Heart left ventricle (tissue), 16 donors: ENCODE results near the gene SLC35G6. TPM values are rescaled to one million over a fixed set of nuclear protein-coding genes. Genes with fewer than 3 reads are reported as not detected.

ENCODE experiments used
- ATAC-seq, 4 donors: fragments of 200-7000 bp; cut with Tn5 transposase; one replicate each; pipeline ENCODE4 v1.9.1; 2020 to 2022; ENCODE audit warnings: moderate library complexity in 4 of 4, mild to moderate bottlenecking in 3 of 4, moderate number of reproducible peaks in 1 of 4
- DNase-seq, 5 donors: peaks; one replicate each; pipeline ENCODE4 v3.0.0-alpha.2; 2020
- H3K27ac ChIP-seq, 12 donors: fragments of 200-600 bp; sonication (generic) in 4 of 12; one replicate each; pipeline versions ENCODE4 v1.5.0 to v1.8.0; 2016 to 2022; ENCODE audit warnings: mild to moderate bottlenecking in 2 of 12
- H3K27me3 ChIP-seq, 9 donors: fragments of 200-600 bp; sonication (generic) in 2 of 9; one replicate each; pipeline versions ENCODE4 v1.5.1 to v1.8.0; 2016 to 2022; ENCODE audit warnings: mild to moderate bottlenecking in 3 of 9
- H3K36me3 ChIP-seq, 9 donors: fragments of 200-600 bp; sonication (generic) in 2 of 9; one replicate each; pipeline versions ENCODE4 v1.5.0 to v1.8.0; 2018 to 2022; ENCODE audit warnings: mild to moderate bottlenecking in 2 of 9
- H3K4me1 ChIP-seq, 12 donors: fragments of 200-600 bp; sonication (generic) in 4 of 12; one replicate each; pipeline versions ENCODE4 v1.5.0 to v1.8.0; 2016 to 2022; ENCODE audit warnings: mild to moderate bottlenecking in 3 of 12
- H3K4me3 ChIP-seq, 12 donors: fragments of 200-600 bp; sonication (generic) in 4 of 12; one replicate each; pipeline versions ENCODE4 v1.5.0 to v1.8.0; 2017 to 2022; ENCODE audit warnings: mild to moderate bottlenecking in 9 of 12, moderate library complexity in 4 of 12
- H3K9me3 ChIP-seq, 12 donors: fragments of 200-600 bp; sonication (generic) in 4 of 12; one replicate each; pipeline versions ENCODE4 v1.5.0 to v1.8.0; 2016 to 2022; ENCODE audit warnings: mild to moderate bottlenecking in 1 of 12
- CTCF ChIP-seq, 12 donors: fragments of 200-600 bp; sonication (generic) in 4 of 12; IDR thresholded peaks; one replicate each; pipeline versions ENCODE4 v1.5.0 to v1.8.0; 2018 to 2022; ENCODE audit warnings: antibody characterized with exemption in 12 of 12, mild to moderate bottlenecking in 5 of 12
- POLR2A ChIP-seq, 2 donors: fragments of 450-650 bp; IDR thresholded peaks; one replicate each; pipeline ENCODE4 v1.6.1; 2017; ENCODE audit warnings: antibody characterized with exemption in 2 of 2, mild to moderate bottlenecking in 2 of 2, moderate library complexity in 2 of 2
- WGBS, 4 donors: extraction: QIAGEN DNeasy Blood & Tissue Kit in 2 of 4; methylation state at CpG; one replicate each; pipeline versions ENCODE4 v1.1.5 to v1.1.7; 2013 to 2018; 5-methylcytosine and 5-hydroxymethylcytosine counted together
- intact Hi-C, 10 donors: fragments of 100-400 bp; cut with DNase I; formaldehyde crosslinking; loops; one replicate each; pipeline versions ENCODE4 v1.11.1 to v1.14.2; 2022
- polyA plus RNA-seq, 2 donors: library from polyadenylated mRNA; stranded (reverse); fragments of 200-250 nt; gene quantifications; one replicate each; pipeline ENCODE4 v1.2.3, GENCODE V29; 2013
- total RNA-seq, 9 donors: library from RNA; depleted of rRNA in 2 of 9; stranded (reverse); fragments of >200 nt in 2 of 9; fragmentation: NEBNext Ultra II Directional in 3 of 9; extraction: Animal tissue kit (Norgen Biotek cat#: 25700) in 3 of 9; gene quantifications; one replicate each; pipeline versions ENCODE4 v1.1.0 to v1.2.4, GENCODE V29; 2016 to 2023
- donor health status: ischemic (EF 13 %, LVEDD 7.1; RV severe dilation, severe dysfunction).
- donor health status: healthy with polysubstance abuse.
- donor health status: DM: no; HTN: yes; CAD: no.
- donor health status: DM: no; HTN: no; CAD: no.
- donor health status: ischemic (EF 25% LVEDD 6.9; RV normal size, moderate dysfunction).
- donor health status: ischemic (EF 25% LVEDD 5.7; RV mildly dilated, moderate dysfunction).
- donor health status: healthy.
- donor health status: DM: yes; HTN: yes; CAD: no.
- donor health status: ischemic (EF 35%, LVEDD 5.7; RV mildly dilated, moderate dysfunction).
- donor health status: nonischemic (EF 11% LVEDD 7.7; RV severe dilation, severe dysfunction).
- donor health status: DM: yes; HTN: yes; CAD: no.
- donor health status: PGD.
- donor health status: ischemic (EF 29% LVEDD 5.4; RV normal size, mild dysfunction).
- donor health status: nonischemic (EF 23%, LVEDD 6.1; RV moderate dilation, normal function).

The SLC35G6 gene
- total and polyA plus RNA-seq, 11 donors = 0.08 TPM; not detected in 10

DNA sequence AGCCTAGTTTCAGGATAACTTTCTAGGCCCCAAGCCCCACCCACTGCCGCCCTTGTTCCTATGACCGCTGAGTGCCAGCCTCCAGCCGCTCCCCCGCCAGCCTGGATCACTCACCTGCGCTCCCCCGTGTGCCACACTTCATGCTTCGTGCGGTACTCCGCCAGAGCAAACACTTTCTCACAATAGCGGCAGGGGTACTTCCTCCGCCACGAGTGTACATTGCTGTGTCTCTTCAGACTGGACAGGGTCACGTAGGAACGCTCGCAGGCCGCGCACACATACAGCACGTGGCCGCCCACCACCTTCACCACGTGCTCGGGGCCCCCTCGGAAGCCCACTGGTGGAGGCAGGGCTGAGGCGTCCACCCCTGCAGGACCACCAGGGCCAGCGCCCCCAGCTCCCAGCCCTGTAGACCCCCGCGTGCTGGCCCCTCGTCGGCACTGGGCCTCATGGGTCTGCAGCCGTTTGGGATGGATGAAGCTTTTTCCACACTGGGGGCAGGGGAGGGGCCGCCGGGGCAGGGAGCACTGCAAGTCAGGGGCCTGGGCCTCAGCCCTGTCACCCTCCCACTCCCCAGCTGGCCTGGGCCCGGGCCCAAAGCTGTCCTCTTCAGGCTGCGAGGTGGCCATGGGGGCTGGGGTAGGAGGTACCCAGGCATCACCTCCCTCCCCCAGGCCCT, 15.5 kb upstream of the SLC35G6 start:
- ATAC-seq = peak in 2 of 4 donors; percentile 3 to 4
- peaks cover 5 to 52% (median 36%) of the 10 kb centered on the region in 12 donors for H3K4me1 ChIP-seq
- H3K36me3 ChIP-seq = peaks cover 0 to 52% (median 39%) of the 10 kb centered on the region in 9 donors
- H3K27me3 ChIP-seq = no peaks in the 10 kb centered on the region
- intact Hi-C loops = no loop called here
- TF ChIP-seq POLR2A (IDR thresholded peaks at IDR 0.05) (no peak), CTCF (IDR thresholded peaks at IDR 0.05) (no peak)
- 90 to 92% (median 91%) methylated on average over 27 to 33 of the region's 33 CpGs for WGBS, 4 donors
- peak overlapping the region; percentile 53 to 86 (median 81) for H3K27ac ChIP-seq
- no peak for DNase-seq
- no peaks in the 10 kb centered on the region for H3K9me3 ChIP-seq
- H3K4me3 ChIP-seq = no peak overlapping the region

DNA sequence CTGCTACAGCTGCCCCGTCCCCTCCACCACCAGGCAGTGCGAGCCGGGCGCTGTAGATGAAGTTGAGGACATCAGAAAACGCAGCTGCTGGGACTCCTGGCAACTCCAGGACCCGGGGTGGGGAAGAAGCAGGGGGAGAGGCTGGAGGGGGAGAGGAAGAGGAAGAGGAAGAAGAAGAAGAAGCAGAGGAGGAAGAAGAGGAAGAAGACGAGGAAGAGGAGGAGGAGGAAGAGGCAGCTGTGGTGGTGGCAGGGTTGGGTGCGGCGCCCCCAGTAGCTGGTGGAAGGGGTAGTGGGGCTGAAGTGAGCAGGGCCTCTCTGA, 15.0 kb upstream of the SLC35G6 start:
- intact Hi-C loops = no loop called here
- no peak for DNase-seq
- no peak for TF ChIP-seq CTCF (IDR thresholded peaks at IDR 0.05)
- TF ChIP-seq POLR2A (IDR thresholded peaks at IDR 0.05) = no peak
- Histone ChIP-seq H3K36me3 (peaks cover 0 to 51% (median 39%) of the 10 kb centered on the region in 9 donors), H3K9me3 (no peaks in the 10 kb centered on the region), H3K27ac (peak overlapping the region; percentile 53 to 86 (median 81)), H3K4me3 (no peak overlapping the region), H3K4me1 (peaks cover 5 to 56% (median 39%) of the 10 kb centered on the region in 12 donors), H3K27me3 (no peaks in the 10 kb centered on the region)
- ATAC-seq = no peak
- WGBS, 4 donors = 78 to 83% (median 82%) methylated on average over 9 of the region's 9 CpGs

GRCh38 chr17:7466639-7467341, 14.5 kb upstream of the SLC35G6 start:
- TF ChIP-seq CTCF (IDR thresholded peaks at IDR 0.05) = no peak
- no peak for TF ChIP-seq POLR2A (IDR thresholded peaks at IDR 0.05)
- H3K27ac ChIP-seq = peak overlapping the region; percentile 69 to 86 (median 81)
- H3K4me3 ChIP-seq = no peak overlapping the region
- H3K9me3 ChIP-seq = no peaks in the 10 kb centered on the region
- H3K4me1 ChIP-seq = peaks cover 5 to 61% (median 41%) of the 10 kb centered on the region in 12 donors
- no peaks in the 10 kb centered on the region for H3K27me3 ChIP-seq
- peak; percentile 76 to 90 (median 83) for DNase-seq
- H3K36me3 ChIP-seq = peaks cover 0 to 49% (median 39%) of the 10 kb centered on the region in 9 donors
- peak; percentile 43 to 72 (median 56) for ATAC-seq
- intact Hi-C loops = no loop called here
- 56 to 70% (median 61%) methylated on average over 15 to 16 of the region's 16 CpGs for WGBS, 4 donors

GRCh38 chr17:7467498-7467897, 13.7 kb upstream of the SLC35G6 start:
- no peak for TF ChIP-seq POLR2A (IDR thresholded peaks at IDR 0.05)
- no peak for TF ChIP-seq CTCF (IDR thresholded peaks at IDR 0.05)
- whole genome bisulfite sequencing, 4 donors = 82 to 95% (median 91%) methylated on average over 3 of the region's 3 CpGs
- Histone ChIP-seq H3K27me3 (no peaks in the 10 kb centered on the region), H3K27ac (peak overlapping the region; percentile 69 to 86 (median 81)), H3K9me3 (no peaks in the 10 kb centered on the region), H3K36me3 (peaks cover 0 to 45% (median 33%) of the 10 kb centered on the region in 9 donors), H3K4me1 (peaks cover 5 to 67% (median 43%) of the 10 kb centered on the region in 12 donors), H3K4me3 (no peak overlapping the region)
- intact Hi-C loops = no loop called here
- ATAC-seq (no peak), DNase-seq (no peak)
